ENCODE measurements around the gene TRPV4.
"Not testable (repeated sequence)": the region's sequence is repeated elsewhere in the genome, so short reads cannot be mapped to it uniquely, and the experiment has no call there.

TRPV4 gene

DNA sequence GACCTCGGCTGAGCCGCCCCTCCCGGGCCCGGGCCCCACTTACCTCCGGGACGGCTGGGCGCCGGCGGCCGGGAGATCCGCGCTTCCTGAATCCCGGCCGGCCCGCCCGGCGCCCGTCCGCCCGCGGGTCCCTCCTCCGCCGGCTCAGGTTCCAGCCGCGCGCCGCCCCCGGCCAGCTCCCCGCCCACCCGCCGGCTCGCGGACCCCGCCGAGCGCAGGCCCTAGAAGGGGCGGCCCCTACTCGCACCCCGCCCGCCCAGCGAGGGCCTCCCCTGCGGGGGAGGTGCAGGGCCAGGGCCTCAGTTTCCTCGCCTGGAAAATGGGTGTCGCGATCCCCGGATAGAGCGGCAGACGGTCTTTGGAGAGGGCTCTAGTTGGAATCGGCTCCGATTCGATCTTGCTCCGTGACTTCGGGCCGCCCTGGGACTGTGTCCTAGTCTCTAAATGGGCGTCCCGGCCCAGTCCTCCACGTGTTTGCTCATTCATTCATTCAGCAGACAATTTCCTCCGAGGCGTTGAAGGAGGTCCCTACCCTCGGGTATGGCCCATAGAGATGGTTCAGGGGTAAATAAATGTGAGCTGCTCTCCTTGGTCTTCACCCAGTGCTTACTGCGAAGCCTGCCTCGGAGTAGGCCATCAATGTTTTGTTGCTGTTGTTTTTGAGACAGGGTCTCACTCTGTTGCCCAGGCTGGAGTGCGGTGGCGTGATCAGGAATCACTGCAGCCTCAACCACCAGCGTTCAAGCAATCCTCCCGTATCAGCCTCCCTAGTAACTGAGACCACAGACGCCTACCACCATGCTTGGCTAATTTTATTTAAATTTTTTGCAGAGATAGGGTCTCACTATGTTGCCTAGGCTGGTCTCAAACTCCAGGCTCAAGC, at the start of gene TRPV4:
TRPV4 (minus strand) TSS at position 92 of the 883 bp plus-strand sequence. CDS start 18,602 bp downstream, outside the sequence.
- DNase-seq: no peak

DNA sequence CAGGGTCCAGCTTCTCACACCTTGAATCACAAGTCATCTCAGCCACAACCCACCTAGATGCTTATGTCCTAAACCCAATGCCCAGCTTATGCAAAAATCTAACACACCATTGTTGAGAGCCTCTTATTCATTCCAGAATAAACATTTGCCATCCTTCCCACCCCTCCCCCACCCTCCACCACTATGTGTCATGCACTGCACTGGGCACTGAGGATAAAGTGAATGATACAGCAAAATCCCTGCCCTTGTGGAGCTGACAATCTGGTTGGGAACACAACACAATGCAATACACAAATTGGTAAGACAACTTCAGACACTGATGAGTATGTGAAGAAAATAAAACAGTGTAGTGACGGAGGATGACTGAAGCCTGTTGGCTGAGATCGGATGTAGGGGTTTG, 48.6 kb upstream of the TRPV4 start:
- DNase-seq: no peak

DNA sequence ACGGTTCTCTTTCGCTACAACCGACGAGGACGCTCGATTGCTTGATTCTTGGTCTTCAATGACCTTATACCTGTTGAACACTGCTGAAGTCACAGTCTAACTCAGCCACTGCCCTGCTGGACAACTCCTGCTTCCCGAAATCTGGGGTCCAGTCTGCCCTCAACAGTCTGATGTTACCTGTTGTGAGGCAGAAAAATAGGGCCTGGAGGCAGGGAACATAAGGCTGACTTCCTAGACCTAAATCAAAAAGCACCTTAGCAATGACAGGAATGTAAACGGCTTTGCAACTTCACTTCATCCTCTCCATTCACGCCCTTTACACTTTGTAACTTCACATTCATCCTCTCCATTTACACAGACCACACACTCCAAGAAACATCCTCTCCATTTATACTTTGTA, 47.7 kb upstream of the TRPV4 start:
- DNase-seq: no peak

DNA sequence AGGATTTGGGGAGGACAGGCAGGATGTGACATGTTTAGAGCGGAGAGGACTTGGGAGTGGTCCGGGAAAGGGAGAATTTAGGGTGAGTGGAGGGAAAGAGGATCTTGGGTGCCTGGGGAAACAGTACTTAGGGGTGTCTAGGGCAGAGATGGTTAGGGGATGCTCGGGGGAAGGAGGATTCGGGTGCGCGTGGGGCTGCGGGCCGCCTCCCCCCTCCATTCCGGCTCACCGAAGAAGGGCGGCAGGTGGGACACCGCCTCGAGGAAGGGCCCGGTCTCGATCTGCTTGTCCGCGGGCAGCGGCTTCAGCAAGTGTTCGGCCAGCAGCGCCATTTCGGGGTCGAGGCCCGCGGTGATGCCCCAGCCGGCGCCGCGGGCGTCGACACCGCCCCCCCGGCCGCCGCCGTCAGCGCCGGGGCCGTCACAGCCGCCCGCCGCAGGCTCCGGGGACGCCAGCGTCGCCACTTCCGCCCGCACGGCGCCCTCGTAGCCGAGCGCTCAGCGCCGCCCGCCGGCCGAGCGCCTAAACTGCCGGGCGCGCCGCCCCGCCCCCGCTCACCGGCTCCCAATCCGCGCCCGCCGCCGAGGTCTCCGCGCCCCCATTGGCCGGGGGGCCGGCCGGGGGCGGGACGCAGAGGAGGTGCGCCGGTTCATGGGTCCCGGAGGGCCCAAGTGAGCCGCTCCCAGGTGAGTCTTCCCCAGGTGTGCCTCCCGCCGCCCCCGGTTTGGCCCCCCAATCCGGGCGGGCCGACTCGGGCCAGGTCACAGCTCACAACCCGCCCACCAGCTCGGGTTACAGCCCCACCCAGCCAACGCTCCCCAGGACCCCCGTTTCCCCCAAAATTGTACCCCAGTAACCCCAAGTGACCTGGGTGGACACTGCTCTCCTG, 47.1 kb upstream of the TRPV4 start, which contains the start of gene GLTP:
GLTP (minus strand) TSS at position 499 of the 889 bp plus-strand sequence; CDS start at position 332, 167 bp downstream.
- peak; percentile 88 for DNase-seq

DNA sequence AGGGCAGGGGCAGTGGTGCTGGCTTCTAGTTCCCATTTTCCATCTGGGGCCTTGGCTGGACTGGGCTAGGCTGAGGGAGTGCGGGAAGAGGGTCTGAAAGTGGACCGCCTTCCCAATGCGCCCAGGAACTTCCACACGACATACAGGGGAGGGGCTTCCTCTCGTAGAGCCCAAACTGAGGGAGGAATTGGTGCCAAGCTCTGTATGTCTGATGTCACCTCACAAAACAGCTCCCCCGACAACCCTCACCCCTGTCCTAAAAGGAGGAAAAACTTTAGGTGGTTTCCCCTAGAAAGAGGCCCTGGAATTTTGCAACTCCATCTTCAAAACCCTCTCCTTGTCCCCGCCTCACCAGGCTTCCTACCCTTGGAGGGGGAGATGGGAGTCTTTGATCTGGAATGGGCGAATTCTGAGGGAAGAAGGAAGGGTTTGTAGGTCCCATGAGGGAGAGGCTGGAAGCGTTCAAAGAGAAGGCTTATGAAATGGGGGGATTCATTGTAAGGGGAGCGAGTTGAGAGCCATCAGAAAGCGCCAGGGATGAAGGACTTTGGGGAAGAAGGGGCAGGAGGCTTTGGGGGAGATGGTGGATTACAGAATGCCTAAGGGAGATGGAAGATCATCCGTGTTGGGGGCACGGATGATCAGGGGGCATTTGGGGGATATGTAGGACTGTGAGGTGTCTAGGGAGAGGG, 46.3 kb upstream of the TRPV4 start:
- no peak for DNase-seq

DNA sequence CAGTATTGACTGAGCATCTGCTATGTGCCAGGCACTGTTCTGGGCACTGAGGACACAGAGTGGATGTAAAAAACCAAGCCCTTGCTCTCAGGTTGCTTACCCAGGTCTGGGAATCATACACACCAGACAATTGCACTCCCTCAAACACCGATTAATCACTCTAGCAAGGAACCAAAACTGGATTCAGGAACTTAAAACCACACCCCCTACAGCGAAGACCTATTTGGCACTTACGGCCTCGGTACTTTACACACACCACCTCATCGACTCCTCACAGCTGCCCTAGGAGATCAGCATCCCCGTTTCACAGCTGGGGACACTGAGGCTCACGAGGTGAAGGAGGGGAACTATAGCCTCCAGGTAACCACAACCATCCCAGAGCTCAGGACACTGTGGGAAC, 45.6 kb upstream of the TRPV4 start:
- no peak for DNase-seq

DNA sequence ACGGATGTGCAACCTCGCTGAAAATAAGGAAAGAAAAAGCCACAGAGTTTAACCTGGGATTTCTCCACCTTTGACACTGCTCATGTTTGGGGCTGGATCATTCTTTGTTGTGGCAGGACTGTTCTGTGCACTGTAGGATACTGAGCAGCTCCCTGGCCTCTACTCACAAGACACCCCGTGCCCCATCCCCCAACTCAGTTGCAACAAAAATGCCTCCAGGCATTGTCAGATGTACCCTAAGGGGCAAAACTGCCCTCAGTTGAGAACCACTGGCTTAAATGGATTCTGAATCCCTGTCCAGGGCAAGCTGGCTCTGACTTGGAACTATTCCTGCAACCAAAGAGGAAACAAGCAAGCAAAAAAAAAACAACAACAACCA, 45.0 kb upstream of the TRPV4 start:
- no peak for DNase-seq

DNA sequence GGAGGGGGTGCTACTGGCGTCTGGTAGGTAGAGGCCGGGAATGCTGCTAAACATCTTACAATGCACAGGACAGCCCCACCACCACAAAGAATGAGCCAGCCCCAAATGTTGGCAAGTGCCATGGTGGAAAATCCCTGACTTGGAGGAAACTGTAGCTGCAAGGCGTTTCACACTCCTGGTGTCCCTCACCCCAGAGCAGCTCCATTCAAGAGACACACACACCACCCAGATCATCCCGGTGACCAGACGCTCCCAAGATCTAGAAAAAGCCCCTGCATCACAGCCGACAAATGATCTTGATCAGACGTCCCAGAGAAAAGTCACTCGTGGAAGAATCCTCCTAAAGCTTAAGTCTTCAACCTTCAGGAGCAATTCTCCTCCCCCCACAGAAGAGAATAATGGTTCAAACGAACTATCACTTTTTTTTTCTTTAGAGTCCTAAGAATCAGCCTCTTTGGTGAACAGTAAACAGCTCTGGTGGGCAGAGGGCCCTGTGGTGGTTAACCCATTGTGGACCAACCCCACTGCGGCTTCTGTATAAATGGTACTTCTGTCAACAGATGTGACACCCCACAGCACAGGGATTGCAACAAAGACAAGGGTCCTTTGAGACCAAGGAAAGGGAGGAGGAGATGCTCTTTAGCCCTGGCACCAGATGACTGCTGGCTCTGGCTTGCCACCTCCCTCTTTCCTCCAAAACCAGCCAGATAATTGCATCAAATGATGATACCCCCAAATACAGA, 44.5 kb upstream of the TRPV4 start:
- no peak for DNase-seq

DNA sequence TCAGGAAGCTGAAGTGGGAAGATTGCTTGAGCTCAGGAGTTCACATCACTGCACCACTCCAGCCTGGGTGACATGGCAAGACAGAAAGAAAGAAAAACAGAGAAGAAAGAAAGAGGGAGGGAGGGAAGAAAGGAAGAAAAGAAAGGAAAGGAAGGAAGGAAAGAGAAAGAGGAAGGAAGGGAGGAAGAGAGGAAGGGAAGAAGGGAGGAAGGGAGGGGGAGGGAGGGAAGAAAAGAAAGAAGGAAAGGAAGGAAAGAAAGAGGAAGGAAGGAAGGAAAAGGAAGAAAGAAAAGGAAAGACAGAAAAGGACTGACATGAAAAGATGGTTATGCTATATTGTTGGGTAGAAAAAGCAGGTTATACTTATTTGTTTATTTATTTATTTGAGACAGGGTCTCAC, 43.2 kb upstream of the TRPV4 start:
- DNase-seq: no peak

DNA sequence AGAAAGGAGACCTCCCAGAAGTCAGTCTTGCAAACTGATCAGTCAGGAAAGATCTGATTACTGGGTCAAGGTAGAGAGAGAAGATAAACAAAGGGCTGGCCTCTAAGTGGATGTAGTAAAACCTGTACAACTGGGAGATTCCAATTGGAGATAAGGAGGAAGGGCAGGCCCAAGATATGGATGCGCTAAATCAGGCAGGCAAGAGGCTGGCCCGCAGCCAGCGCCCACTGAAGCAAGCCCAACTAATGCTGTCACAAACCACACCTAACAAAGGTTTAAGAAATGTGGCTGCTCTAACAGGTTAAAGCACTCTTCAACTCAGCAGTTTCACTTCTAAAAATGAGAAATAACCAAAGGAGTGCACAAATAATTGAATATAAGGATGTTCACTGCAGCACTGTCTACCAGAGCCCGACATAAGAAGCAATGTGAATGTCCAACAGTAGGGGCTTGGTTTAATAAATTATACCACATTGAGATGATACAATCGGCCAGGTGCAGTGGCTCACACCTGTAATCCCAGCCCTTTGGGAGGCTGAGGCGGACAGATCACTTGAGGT, 42.5 kb upstream of the TRPV4 start:
- DNase-seq: peak; percentile 70

DNA sequence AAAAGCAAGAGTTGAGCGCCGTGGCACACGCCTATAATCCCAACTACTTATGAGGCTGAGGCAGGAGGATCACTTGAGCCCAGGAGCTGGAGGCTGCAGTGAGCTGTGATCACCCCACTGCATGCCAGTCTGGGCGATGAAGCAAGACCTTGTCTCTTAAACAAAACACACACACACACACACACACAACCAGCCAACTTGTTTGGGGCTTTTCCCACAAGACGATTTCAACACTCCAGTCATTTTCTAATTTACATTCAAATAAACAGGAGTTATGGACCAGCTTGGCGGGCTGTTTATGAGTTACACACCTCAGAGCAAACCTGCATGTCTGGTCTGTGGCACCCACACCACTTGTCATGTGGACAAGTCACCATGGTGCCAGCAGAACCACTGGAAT, 40.5 kb upstream of the TRPV4 start:
- DNase-seq: no peak

DNA sequence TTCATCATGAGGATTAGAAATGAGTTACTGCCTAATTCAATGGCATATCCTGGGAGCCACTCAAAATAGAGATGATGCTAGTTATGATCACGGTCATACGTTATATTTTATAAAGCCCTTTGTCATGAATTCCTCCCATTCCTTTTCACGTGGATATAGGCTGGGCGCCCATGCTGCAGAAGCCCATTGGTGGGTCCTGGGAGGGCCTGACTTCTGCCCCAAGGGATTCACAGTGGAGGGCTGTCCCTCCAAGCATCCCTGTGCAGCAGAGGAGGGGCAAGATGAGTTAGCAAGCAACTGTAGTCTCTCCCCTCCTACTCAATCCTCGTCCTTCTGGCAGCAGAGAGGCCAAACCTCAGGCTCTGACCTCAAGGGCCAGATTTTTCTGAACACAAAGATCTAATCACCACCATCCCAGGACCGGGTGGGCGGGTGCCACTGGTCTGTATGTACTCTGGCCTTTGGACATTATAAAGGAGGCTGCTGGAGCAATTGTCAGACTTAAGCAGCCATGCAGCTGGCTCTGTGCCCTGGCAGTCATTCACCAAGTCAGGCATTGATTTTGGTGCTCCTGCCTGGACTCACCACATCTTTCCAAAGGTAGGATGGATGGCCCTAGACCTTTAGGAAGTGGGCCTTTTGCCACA, 38.6 kb upstream of the TRPV4 start:
- DNase-seq: no peak

DNA sequence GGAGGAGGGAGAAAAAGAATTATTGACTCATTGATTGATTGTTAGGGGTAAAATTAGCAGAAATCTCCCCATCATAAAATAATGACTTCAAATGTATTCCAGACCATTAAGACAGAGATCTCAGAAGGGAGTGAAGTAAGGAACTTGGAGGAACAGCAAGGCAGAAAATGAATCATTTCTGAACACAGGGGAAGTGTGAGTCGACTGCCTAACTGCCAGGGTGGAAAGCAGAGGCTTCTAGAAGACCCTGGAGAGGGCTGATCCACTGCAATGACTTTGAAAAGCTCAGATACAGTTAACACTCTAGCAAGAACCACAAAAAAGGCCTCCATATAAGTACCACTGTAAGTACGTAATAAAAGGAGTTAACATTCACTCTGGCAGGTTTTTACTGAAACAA, 37.5 kb upstream of the TRPV4 start:
- DNase-seq: no peak

DNA sequence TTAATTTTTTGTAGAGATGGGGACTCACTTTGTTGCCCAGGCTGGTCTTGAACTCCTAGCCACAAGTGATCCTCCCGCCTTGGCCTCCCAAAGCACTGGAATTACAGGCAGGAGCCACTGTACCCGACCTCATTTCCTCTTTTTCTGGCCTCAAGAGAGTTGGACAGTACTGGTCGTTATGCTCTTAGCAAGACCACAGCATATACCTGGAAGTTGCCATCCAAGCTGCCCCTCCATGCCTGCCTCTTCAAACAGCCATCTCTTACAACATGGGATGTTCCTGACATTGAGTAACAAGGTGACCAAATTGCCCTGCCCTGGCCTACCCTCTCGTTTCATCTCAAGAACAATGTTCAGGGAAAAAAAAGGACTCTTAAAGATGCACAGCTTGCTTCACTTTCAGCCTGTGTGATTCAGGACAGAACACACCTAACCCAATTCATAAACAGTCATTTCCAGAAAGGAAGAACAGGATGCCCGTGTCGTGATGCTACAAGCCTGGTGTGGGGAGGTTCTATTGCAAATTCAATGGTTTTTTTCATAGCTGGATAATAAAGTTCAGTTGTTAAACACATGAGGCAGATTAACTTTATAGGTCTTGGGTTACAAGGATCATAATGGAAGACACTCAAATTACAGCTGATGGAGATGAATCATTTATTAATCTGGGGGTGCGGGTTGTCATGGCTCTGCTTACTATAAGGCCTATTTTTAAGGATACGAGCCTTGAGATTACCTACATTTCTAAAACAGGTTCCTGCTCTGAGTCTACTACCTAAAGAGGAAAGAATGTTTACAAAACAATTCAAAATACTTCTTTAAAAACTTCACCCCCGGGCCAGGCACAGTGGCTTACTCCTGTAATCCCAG, 35.2 kb upstream of the TRPV4 start:
- no peak for DNase-seq

DNA sequence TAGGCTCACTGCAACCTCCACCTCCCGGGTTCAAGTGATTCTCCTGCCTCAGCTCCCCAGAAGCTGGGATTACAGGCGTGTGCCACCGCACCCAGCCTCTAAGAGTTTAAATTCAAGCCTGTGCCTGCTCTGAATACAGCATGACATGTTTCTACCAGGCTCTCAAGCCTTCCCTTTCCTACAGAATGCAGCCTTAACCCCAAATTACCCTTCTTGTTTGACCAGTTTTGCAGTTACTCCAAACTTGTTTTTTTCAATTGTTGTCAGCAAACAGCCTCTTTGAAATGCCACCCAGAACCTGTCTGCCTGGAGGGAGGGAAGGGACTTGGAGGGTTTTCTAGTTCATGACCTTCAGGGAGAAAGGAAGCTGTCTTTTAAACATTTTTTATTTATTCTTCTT, 31.7 kb upstream of the TRPV4 start:
- peak; percentile 24 for DNase-seq

DNA sequence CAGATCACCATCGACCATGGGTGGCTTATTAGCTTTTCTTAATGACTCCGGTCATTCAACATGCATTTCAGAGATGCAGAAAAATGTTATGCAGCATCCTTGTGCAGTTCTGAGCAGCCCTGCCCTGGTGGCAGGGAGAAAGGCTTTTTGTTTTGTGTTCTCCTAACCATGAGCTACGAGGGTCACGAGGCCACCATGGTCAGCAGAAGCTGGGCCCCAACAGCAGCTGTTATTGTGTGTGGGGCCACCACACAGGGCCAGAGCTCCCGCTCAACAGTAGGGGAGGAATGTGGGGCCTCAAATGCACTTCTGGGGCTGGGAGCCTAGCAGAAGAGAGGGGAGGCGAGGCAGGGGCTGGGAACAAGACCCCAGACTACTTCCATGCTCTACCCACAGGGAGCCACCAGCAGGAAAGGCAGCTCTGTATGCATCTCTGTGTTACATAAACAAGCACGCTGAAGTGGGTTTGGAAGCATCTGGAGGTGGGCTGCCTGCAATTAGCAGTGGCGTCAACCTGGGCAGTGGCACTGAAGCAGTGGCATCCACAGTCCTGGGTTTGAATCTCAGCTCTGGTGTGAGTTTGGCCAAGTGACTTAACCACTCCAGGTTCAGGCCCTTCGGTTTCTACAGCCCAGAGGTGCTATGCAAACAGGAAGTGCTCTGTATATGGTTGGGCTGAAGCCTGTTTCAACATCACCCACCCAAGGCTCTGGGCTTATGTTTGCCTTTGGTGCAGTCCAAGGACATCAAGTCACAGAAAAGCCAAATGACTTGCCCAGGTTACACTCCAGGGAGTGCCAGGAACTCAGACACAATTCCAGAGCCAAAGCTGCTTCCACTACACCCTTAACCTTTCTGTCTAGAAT, 30.9 kb upstream of the TRPV4 start:
- peak; percentile 65 for DNase-seq

DNA sequence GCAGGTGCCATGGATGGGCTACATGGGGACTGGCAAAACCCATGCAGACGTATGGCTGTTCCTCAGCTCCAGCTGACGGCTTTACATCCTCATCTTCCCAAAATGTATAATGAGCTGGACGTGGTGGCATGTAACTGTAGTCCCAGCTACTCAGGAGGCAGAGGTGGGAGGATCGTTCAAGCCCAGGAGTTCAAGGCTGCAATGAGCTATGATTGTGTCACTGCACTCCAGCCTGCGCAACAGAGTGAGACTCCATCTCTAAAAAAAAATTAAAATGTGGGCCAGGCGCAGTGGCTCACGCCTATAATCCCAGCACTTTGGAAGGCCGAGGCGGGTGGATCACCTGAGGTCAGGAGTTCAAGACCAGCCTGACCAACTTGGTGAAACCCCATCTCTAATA, 29.3 kb upstream of the TRPV4 start:
- DNase-seq: not testable (repeated sequence)

DNA sequence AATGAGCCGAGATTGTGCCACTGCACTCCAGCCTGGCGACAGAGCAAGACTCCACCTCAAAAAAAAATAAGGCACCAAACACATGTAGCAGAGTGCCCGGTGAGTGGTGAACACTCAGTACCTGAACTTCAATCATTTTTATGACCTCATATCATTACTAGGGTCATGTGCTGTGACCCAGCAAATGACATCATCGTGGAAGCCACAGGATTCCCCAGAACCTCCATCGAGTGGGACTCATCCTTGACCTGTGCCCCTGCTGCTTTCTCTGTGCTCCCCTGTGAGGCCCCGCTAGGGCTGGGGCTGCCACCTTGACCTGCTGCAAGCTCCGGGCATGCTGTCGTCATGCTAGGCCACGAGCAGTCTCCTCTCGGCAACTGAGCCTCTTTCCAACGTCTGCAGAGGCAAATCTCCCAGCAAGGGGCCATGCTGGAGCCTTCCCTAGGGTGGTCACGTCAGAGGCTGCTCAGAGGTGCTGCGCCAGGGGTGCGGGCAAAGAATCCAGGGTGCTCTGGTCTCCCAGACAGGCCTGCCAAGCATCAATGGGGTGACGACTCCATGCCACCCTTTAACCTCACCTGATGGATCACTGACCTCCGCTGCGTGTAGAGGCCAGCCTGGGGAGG, 28.6 kb upstream of the TRPV4 start:
- no peak for DNase-seq

DNA sequence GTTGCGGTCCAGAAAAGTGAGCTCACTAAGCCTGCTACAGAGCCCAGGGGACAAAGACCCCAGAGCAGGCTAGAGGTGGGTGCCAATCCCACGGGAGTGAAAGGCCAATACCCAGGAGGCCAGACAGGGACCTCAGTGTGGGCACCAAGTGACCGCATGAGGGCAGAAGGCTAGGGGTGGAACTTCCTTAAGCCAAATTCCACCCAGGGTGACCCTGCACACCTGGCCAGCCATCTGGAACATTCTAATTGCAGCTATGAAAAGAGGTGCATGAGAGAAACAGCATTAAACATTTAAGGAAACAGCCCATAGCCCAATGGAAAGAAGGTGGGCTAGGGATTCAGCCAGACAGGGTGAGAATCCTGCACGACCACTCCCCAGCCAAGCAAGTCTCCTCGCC, 27.8 kb upstream of the TRPV4 start:
- DNase-seq: no peak

Measured in NCI-H2029 (cell line).